Activated CD8-positive, alpha-beta memory T cell treated with anti-CD3 and anti-CD28 coated beads for 48 hours (primary cell): ENCODE measurements around the gene MSH6.

ENCODE experiments used
- DNase-seq, 3 experiments: peaks; one replicate each; pipeline ENCODE4 v3.0.0-alpha.2; 2020; ENCODE audit warnings: low read depth in 2 of 3, low spot score in 2 of 3

Gene MSH6

GRCh38 chr2:47783486-47784351, 774 bp downstream of the MSH6 start:
- peak; percentile 27 to 47 (median 39) for DNase-seq

GRCh38 chr2:47784352-47784851, 1.5 kb downstream of the MSH6 start:
- no peak for DNase-seq

- no peak for DNase-seq
These were observed 3.0 kb downstream of the MSH6 start for GRCh38 chr2:47785986-47786385.

- no peak for DNase-seq
These were observed 13.2 kb downstream of the MSH6 start for GRCh38 chr2:47796090-47796697.

- no peak for DNase-seq
These were observed 15.7 kb downstream of the MSH6 start for GRCh38 chr2:47798631-47799030.

- DNase-seq: no peak
These were observed 16.2 kb downstream of the MSH6 start for GRCh38 chr2:47799031-47799609.

DNA sequence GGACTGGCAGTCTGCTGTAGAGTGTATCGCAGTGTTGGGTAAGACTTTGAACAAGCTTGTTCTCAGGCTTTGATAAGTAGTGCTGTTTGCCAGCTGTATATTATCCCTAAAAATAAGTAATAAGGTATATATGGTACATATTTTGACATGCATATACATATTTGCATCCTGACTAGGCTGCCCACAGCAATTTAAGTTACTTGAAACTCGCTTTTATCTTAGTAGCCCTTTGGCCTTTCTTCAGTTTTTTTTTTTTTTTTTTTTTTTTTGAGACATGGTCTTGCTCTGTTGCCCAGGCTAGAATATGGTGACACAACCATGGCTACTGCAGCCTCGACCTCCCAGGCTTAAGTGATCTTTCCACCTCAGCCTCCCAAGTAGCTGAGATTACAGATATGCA, 18.2 kb downstream of the MSH6 start:
- DNase-seq: no peak

DNA sequence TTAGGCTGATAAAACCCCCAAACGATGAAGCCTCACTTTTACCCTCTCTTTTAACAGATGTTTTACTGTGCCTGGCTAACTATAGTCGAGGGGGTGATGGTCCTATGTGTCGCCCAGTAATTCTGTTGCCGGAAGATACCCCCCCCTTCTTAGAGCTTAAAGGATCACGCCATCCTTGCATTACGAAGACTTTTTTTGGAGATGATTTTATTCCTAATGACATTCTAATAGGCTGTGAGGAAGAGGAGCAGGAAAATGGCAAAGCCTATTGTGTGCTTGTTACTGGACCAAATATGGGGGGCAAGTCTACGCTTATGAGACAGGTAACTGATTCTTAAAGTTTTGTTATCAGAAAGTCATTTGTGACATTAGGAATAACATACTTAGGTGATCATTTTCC, 20.4 kb downstream of the MSH6 start:
- DNase-seq: no peak

DNA sequence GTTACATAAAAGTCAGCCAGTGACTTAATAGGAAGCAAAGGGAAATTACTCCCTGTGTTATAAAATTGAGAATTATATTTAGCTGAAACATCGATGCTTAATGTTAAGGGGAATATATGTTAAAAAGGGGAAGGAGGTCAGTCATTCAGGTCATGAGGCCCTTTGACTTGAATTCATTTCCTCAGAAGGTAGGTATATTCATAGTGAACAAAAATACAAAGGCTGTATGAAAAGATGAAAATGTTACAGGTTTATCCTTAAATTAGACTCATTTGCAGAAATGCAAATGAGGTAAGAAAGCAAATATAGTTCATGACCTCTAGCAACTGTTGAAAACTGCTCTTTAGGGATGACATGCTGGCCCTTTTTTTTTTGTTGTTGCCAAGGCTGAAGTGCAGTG, 20.8 kb downstream of the MSH6 start:
- no peak for DNase-seq

DNA sequence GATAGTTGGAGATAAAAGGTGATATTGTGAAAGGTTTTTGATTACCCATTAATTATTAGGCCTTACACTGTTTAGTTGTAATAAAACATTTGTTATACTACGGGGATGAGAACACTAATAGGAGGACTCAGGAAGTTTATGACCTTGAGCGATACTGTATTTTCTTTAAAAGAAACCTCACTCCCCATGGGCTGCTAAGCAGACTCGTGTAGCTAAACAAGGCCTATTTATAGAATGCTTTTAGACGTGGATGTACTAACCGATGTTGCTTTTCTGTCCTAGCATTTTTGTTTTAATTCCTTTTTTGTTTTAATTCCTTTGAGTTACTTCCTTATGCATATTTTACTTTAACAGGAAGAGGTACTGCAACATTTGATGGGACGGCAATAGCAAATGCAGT, 22.9 kb downstream of the MSH6 start:
- no peak for DNase-seq

DNA sequence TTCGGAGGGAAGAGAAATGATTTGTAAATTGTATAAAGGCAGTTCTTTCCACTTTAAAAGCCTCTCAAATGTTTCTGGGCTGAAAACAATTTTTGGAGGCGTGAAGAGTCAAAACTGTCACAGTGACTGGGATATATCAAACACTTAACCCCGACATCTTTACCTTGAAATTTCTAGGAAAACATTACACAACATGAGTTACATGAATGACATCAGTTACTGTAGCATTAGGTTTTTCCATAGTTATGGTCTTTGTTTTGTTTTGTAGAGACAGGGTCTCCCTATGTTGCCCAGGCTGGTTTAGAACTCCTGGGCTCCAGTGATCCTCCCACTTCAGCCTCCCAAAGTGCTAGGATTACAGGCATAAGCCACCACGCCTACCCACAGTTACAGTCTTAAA, 25.7 kb downstream of the MSH6 start:
- no peak for DNase-seq

DNA sequence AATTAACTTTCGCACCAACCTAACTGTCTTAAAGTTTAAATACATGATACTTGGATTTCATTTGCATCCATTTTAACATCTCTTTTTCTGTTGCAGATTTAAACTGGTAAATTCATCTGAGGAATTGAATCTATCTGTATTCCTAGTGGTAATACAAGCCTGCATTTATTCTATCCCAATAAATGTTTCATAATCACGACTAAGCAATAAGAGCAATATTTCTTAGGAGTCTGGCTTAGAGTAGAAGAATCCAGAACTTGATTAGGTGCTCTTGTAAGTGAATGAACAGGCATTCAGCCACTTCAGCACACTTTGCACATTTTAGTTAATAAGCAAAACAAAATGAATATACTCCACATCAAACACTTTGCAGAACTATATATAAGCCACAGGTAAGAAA, 27.0 kb downstream of the MSH6 start:
- no peak for DNase-seq

DNA sequence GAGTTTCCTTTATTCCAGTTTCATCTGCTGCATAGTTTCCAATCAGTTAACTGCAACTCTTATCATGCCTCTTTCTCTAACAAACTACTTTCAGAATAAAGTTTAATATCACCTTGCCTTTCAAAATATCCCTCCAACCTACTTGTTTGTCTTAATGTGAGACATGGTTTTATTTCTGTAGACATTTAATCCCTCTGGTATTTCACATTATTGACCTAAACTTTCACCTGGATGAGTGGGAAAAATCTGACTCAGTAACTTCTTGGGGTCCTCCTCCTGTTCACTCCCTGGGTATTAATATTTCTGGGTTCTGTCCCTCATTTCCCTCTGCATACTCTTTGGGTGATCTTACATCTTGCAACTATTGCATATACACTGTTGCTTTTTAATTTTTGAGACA, 27.9 kb downstream of the MSH6 start:
- no peak for DNase-seq

DNA sequence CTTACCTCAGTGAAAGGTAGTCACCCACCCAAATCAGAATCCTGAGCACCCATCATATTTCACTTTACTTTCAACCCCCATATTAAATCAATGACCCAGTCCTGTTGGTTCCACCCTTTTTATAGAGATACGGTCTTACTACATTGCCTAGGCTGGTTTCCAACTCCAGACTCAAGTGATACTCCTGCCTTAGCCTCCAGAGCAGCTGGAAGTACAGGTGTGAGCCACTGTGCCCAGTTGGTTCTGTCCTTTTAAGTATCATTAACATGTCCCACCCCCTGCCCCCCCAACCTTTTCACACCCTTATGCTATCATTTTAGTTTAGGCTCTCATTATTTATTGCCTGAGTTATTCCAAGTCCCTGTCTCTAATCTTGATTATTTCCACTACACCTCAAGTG, 28.7 kb downstream of the MSH6 start:
- no peak for DNase-seq

GRCh38 chr2:47815764-47816163, 32.8 kb downstream of the MSH6 start:
- no peak for DNase-seq

- no peak for DNase-seq
These were observed 35.8 kb downstream of the MSH6 start for GRCh38 chr2:47818777-47819176.

GRCh38 chr2:47819834-47820233, 36.9 kb downstream of the MSH6 start:
- no peak for DNase-seq

- DNase-seq: no peak
These were observed 39.6 kb downstream of the MSH6 start for GRCh38 chr2:47822518-47822917.

DNA sequence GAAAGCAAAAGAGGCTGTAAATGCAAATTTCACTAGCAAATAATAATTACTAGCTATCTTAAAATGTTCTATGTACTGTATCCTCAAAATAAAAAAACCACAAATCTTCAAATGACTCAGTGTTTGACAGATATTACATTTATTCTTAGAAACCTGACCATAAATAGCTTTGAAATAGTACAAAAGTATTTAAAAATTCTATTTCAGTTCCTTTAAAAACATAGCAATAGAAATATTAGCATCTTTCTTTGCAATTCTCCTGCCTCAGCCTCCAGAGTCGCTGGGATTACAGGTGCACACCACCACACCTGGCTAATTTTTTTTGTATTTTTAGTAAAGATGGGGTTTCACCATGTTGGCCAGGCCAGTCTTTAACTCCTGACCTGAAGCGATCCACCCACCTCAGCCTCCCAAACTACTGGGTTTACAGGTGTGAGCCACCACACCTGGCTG, 50.6 kb downstream of the MSH6 start:
- DNase-seq: no peak

DNA sequence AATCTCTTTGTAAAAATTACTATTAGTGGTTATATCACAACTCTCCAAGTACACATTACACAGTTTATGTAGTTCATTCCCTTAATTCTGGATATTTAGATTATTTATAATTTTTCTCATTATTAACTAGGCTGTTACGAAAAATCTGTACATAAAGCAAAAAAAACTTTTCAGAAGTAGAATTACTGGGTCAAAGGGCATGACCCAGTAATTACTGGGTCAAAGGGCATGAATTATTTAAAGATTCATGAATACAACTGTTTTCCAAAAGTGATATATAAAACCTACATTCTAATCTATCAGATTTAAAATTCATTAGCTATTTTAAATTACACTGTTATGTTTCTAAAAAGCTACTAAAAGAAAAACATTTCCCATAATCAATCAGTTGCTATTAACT, 55.3 kb downstream of the MSH6 start:
- no peak for DNase-seq

DNA sequence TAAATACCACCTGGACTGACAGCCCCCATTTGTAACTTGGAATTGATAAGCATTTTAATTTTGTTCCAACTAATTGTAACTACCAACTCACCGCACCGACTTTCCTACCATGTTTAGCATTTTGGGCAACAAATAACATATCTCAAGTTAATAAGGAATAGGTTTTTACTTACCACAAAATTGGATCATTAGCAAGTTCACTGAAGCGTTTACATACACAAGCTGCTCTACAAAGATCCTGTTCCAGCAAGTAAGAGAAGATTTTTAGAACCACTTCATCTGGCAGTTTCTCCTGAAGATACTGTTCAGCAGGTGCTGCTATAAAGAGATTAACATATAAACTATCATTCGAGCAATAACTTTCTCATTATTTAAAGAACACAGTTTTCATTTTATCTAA, 55.7 kb downstream of the MSH6 start:
- no peak for DNase-seq

- DNase-seq: no peak
These were observed 59.9 kb downstream of the MSH6 start for GRCh38 chr2:47842846-47843245.
